ENCODE results near the gene LRP5.

DNA sequence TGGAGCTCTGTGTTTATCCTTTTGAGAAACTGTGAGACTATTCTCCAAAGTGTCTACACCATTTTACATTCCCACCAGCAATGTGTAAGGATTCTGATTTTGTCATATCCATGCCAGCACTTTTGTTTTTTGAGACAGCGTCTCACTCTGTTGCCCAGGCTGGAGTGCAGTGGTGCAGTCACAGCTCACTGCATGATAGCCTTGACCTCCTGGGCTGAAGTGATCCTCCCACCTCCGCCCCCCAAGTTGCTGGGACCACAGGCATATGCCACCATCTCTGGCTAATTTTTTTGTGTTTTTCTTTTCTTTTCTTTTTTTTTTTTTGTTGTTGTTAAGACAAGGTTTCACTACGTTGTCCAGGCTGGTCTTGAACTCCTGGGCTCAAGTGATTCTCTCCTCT, 183.5 kb downstream of the LRP5 start:
- TF ChIP-seq, protein P1, sequence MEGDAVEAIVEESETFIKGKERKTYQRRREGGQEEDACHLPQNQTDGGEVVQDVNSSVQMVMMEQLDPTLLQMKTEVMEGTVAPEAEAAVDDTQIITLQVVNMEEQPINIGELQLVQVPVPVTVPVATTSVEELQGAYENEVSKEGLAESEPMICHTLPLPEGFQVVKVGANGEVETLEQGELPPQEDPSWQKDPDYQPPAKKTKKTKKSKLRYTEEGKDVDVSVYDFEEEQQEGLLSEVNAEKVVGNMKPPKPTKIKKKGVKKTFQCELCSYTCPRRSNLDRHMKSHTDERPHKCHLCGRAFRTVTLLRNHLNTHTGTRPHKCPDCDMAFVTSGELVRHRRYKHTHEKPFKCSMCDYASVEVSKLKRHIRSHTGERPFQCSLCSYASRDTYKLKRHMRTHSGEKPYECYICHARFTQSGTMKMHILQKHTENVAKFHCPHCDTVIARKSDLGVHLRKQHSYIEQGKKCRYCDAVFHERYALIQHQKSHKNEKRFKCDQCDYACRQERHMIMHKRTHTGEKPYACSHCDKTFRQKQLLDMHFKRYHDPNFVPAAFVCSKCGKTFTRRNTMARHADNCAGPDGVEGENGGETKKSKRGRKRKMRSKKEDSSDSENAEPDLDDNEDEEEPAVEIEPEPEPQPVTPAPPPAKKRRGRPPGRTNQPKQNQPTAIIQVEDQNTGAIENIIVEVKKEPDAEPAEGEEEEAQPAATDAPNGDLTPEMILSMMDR (IDR thresholded peaks at IDR 0.05), result no peak
- TF ChIP-seq POLR2A (IDR thresholded peaks at IDR 0.05), result no peak

Measured in adrenal gland (tissue), 5 donors.